HG02943 (cell line): ENCODE measurements around the gene UBE2G1.
"Not testable (repeated sequence)": the region's sequence is repeated elsewhere in the genome, so short reads cannot be mapped to it uniquely, and the experiment has no call there.

Experiments
- ATAC-seq: cut with Tn5 transposase; IDR thresholded peaks from one replicate; pipeline ENCODE4 v1.9.1; 2021; ENCODE audit warnings: mild to moderate bottlenecking, low read depth, moderate library complexity; ENCODE audit not compliant: unreplicated experiment

The UBE2G1 gene

DNA sequence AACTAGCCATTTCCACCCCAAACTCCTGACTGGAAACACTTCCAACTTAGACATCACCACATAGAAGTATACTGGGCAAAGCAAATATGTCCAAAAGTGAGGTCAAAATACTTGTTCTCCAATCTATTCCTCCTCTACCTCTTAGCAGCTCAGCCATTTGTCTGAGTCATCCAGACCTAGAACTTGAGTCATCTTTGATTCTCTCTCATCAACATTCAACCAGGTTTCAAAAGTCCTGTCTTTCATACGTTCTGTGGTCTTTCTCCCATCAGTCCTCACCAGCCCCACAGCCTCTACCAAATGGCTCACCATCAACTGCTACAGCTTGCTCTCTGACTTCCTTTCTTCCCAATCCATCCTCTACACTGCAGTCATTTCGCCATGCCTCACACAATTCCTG is 109.5 kb downstream of the UBE2G1 start:
- ATAC-seq: no peak

DNA sequence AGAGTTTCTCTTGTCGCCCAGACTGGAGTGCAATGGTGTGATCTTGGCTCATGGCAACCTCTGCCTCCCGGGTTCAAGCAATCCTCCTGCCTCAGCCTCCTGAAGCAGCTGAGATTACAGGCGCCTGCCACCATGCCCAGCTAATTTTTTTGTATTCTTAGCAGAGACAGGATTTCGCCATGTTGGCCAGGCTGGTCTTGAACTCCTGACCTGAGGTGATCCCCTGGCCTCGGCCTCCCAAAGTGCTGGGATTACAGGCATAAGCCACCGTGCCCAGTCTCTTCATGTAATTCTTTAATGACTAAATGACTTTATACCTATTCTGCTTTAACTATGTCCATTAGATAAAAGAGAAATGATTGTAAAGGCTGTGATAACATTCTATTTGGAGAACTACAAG is 111.2 kb downstream of the UBE2G1 start:
- not testable (repeated sequence) for ATAC-seq

DNA sequence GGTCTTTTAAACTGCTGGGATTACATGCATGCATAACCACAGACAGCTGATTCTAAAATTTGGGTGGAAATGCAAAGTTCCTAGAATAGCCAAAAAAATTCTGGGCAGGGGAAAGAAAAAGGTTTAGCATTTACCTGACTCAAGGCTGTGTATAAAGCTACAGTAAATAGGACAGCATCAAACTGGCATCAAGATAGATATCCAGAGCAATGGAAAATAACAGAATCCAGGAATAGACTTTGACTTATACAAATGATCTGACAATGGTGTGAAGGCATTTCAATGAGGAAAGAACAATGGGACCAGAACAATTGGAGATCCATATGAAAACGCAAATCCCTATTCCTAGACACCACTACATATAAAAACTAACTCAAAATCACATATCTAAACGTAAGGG is 115.6 kb downstream of the UBE2G1 start:
- no peak for ATAC-seq

DNA sequence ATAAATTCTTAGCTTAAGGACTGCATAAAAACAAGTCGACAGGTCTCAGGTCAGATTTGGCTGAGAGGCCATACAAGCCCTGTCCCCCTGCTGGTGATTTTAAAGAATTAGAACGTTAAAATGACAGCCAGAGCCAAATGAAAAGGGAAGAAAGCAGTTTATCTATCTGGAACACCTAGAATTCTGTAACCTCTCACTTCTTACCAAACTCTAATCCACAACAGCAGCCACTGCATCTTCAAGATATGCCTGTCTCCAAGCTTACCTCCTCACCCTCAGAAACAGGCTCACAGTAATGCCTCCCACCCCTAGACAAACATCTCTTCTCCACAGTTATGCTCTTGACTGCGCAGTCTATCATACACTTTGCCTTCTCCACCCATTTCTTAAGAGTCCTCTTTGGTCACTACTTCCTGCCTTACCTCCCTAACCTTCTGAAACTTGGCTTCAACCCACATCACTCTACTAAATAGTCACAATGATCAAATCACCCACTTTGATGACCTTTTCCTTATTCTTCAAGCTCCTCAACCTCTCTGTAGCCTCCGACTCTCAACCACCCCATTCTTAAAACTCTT is 116.9 kb downstream of the UBE2G1 start:
- ATAC-seq: no peak

DNA sequence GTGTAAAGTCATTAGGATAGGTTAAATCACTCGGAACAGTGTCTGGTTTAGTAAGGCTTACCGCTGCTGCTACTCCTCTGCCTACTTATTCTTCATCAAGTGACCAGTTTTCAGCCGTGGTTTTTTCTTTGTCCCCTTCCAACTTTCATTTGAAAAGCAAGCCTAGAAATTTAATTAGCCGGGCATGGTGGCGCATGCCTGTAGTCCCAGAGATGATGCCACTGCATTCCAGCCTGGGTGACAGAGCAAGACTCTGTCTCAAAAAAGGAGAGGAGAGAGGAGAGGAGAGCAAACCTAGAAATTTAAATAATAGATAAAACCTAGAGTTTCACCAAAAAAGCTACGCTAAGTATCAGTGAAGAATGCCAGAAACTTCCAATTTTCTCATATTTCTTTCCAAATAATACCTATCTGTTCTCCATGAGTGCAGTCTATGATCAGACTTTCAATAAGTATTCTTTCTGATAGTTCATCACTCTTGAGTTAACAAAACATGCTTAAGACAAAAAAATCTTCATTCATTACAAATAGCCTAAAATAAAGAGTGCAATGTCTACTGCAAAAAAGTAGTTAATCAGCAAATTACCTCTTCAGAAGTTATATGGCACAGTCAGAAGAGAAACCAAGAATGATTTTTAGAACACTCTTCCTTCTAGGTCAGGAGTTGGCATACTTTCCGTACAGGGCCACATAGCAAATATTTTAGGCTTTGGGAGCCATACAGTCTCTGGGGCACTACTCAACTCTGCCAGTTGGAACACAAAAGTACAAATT is 117.8 kb downstream of the UBE2G1 start:
- ATAC-seq: no peak

DNA sequence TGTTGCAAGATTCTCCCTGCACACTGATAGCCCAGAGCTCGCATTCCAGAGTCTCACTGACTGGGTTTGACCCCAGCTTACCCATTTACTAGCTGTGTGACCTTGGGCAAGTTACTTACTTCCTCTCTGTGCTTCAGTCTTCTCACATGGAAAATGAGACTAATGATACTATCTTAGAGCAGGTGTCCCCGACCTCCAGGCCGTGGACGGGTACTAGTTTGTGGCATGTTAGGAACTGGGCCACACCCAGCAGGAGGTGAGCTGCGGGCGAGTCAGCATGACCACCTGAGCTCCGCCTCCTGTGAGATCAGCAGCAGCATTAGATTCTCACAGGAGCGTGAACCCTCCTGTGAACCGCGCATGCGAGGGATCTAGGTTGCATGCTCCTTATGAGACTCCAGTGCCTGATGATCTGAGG is 118.5 kb downstream of the UBE2G1 start:
- ATAC-seq: no peak

DNA sequence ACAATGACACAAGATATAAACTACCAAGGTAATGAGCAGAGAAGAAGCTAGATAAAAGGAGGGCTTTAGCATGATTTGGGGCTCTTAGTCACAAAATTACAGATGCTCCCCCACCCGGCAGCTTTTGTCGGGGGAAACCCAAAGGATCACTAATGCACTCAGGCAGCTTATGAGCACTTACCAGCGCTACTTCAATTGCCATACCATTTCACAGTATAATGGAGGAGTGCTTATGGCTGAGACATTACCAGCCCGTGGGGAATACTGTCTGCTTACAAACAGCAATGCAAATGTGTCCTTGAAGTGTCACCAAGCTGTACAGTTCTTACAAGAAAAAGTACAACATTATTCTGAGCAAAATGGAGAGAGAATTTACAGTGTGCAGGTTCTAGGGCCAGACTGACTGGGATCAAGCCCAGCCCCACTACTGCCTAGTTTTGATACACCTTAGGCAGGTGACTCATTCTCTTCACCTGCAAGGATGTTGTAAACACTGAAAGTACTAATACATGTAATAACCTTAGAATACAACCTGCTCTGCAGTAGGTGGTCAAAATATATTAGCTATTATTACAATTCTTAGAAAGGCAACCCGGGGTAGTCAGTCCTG is 119.0 kb downstream of the UBE2G1 start:
- ATAC-seq: no peak

DNA sequence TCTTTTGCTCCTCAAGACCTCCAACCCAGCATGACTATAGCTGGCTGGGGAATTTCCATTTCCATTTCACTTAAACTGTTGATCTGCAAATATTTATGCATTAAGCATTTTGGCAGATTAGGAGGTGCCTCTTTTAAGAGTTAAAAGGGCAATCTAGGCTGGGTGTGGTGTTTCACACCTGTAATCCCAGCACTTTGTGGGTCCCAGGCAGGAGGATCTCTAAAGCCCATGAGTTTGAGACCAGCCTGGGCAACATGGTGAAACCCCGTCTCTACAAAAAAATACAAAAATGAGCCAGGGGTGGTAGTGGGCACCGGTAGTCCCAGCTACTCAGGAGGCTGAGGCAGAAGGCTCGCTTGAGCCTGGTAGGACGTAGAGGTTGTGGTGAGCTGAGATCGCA is 119.8 kb downstream of the UBE2G1 start:
- no peak for ATAC-seq

DNA sequence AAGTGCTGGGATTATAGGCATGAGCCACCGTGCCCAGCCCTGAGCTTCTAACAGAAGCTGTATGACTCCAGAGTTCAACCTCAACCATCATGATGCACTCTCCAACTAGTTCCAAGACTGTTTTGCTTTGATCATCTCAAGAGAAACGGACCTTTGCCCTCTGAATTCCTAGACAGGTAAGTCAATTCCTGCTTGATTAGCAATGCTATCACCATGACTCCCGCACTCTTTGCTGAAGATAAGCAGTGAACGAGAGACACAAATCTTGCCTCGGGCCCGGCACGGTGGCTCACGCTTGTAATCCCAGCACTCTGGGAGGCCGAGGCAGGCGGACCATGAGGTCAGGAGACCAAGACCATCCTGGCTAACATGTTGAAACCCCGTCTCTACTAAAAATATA is 124.9 kb downstream of the UBE2G1 start:
- ATAC-seq: no peak

DNA sequence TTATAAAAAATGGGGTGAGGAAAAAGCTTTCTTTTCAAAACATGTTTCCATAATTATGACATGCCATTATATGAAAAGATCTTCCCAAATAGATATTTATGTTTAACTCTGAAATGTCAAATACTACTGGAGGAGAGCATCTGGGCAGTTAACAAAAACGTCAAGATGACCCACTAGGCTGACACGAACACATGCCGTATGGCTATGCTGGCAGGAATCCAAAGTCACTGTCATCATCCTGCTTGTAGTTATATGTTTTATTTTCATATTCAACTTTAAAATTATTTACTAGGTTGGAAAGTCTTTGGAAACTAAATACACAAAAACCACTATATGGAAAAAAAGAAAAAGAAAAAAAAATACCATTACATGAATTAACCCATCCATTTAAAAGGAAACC is 130.0 kb downstream of the UBE2G1 start:
- no peak for ATAC-seq

DNA sequence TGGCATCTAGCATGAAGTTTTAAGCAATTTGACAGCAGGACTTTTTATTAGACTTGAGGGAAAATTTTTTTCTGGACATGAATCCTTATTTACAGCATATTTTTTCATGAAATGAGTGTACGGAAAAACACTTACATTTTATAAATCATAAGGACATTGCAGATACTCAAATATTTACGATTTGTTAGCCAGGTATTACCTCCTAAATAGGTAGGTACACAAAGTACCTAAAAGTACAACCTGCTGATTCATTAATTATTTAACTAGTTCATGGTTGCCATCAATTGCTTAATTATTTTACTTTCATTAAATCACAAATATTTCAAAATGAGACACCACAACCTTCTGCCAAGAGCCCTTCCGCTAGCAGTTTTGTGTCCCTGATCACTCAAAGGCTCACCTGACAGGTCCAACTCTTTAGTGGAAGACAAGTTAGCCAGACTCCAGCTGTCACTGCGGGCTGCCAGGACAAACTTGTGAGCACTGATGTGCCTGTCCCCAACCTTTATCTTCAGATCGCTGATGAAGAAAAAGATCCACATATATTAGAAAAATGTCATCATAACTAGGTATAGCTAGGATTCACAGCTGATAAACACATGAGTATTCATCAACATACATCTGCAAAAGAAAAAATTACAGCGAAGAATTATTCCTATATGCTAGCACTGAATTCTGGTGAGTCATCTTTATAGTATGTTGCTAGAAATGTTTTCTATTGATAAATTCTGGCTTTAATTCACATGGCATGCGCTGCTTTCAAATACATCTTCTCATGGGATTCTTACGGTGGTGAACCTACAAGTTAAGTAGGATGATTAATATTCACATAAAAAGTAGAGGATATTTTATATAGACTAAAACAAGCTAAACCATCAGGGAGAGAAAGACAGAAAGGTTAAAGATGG is 130.8 kb downstream of the UBE2G1 start:
- no peak for ATAC-seq

DNA sequence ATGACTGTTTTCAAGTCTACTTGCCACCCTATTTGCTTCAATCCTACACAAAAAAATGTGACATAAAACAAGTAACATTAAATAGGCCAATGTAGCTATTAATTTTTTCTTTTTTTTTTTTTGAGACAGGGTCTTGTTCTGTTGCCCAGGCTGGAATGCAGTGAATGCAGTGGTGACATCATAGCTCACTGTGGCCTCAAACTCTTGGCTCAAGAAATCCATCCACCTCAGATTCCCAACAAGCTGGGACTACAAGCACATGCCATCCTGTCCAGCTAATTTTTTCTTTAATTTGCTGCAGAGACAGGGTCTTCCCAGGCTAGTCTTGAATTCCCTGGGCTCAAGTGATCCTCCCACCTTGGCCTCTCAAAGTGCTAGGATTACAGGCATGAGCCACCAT is 132.1 kb downstream of the UBE2G1 start:
- ATAC-seq: no peak

DNA sequence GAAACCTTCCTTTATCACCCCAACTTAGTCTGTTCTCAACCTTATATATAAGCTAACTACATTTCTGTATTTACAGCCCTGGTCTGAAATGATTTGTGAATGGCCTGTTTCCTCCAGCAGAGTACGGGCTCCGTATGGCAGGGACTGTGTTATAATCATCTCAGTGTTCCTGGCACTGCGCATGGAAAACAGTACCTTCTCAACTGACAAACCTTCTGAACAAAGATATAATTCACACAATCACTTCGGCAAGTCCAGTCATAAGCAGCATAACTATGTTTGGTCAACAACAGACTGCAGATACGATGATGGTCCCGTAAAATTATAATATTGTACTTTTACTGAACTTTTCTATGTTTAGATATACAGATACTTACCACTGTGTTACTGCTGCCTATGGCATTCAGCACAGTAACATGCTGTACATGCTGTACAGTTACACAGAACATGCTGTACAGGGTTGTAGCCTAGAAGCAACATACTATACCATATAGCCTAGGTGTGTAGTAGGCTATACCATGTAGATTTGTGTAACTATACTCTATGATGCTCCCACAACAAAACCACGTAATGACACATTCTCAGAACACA is 132.7 kb downstream of the UBE2G1 start:
- ATAC-seq: no peak

DNA sequence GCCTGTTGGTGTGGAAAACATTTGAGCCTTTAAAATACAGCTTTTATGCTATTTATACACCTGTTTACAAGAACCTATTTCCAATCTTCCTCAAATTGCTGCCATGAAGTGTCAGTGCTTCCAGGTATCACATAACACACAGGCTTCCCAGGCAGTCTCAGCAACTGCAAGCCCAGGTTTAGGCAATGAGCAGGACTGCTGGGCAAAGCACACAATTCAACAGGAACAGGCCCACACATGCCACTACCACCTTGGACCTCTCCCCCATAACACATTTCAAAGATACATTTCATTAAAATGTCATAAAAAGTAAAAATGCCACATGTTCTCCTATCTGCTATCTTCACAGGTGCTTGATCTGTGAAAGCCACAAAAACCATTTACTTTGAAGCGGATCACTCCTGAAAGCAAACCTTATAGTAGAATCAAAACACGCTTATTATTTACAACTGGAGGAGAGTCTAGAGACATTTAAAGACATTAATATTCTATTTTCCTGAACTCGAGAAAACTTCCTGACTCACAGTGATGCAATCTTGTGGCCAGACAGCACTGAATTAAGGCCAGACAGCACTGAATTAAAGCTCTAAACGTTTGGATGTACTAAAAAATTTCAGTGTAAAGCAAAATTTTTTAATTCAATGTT is 134.2 kb downstream of the UBE2G1 start:
- ATAC-seq: no peak

DNA sequence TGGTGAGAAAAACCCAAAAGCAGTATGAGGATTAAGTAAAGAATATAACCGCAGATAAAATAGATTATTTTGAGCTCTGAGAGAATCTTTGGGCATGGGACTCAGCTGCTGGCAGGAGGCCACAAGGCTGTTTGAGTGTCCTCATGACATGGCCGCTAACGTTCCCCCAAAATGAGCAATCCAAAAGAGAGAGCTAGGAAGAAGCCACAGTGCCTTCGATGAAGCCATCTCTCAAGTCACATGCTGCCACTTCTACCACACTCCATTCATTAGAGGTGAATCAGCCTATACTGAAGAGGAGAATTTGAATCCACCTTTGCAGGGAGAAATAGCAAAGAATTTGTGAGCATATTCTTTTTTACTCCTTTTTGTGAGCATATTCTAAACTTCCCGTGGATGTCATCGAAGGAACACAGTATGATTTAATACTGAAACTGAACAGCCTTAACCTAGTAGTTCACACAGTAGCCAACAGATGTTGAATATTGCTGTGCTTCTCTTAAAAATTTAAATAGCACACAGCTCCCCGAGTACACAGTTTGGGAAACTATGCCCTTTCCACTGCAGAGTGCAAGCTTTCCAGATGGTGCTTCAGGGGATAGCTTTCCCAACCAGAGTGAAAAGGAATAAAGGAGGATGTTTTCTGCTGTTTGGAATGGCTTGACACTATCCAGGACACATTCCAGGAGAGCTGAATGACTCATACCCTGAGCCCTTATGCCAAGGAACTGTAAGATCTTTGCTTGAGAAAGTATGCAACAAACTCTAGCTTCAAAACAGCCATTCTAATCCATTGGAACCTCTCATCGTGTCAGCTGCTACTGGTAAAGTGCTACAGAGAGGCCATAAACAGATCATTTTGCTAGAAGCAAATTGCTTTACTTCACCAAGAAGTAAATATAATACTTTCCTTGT is 136.6 kb downstream of the UBE2G1 start:
- no peak for ATAC-seq

DNA sequence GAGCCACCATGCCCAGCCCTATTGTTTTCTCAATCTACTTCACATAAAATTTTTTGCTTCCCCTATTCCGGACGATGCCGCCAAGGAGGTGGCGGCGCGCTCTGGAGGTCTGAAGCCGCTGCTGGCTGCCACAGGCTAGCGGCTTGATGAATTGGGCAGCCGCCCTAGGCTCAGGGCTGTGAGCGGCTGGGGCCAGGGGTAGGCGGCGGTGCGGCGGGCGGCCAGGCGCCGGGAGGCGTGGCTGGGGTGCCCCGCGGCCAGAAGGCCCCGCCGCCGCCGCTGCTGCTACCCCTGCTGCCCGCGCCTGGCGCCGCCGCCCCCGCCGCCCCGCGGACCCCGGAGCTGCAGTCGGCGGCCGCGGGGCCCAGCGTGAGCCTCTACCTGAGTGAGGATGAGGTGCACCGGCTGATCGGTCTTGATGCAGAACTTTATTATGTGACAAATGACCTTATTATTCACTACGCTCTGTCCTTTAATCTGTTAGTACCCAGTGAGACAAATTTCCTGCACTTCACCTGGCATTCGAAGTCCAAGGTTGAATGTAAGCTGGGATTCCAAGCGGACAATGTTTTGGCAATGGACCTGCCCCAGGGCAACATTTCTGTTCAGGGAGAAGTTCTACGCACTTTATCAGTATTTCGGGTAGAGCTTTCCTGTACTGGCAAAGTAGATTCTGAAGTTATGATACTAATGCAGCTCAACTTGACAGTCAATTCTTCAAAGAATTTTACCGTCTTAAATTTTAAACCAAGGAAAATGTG is 144.4 kb downstream of the UBE2G1 start:
- no peak for ATAC-seq

DNA sequence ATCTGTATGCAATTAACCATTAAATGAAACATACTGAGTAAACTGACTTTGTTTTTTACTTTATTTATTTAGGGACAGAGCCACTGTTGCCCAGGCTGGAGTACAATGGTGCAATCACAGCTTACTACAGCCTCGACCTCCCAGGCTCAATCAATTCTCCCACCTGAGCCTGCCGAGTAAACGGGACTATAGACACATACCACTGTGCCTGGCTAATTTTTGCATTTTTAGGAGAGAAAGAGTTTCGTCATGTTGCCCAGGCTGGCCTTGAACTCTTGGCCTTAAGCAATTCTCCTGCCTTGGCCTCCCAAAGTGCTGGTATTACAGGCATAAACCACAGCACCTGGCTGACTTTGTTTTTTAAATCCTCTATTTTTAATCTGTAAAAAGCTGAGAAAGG is 145.3 kb downstream of the UBE2G1 start:
- ATAC-seq: no peak

DNA sequence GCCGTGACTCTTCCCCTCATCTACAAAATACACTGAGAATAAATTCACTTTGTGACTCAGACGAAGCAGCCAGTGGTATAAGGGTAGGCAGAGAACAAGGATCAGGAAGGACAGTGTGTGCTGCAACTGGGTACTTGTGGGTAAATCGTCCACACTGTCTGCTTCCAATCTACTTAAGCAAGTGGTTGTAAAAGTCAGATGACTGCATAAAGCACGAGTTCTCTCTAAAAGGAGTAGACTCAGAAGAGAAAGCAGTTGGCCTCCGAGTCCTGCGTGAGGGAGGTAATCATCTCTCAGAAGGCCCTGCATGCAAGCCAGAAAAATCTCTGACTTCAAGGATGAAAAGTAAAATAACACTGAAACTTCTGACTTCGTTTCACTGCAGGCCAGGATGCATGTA is 145.8 kb downstream of the UBE2G1 start:
- no peak for ATAC-seq
